ENCODE results near the gene HECW1. TPM values are rescaled to one million over a fixed set of nuclear protein-coding genes. Genes with fewer than 3 reads are reported as not detected.

HECW1 gene
- total and polyA plus RNA-seq, 2 of the 13 experiments (the other 11 are each of a cell fraction or from before 2014, with no cell fraction given), result not detected

- TF ChIP-seq ZBTB39 (CRISPR knock-in tag; IDR thresholded peaks at IDR 0.05) (no peak), ETV6 (CRISPR knock-in tag; conservative IDR thresholded peaks at IDR 0.05) (no peak), ARNTL (CRISPR knock-in tag; IDR thresholded peaks at IDR 0.05) (peak; percentile 33; the same call in 1 of the 2 replicates), ZSCAN20 (CRISPR knock-in tag; IDR thresholded peaks at IDR 0.05; ENCODE audit: borderline replicate concordance) (no peak), ZKSCAN1 (IDR thresholded peaks at IDR 0.05; ENCODE audit: low read length) (peak; percentile 85), HDAC1 (CRISPR knock-in tag; IDR thresholded peaks at IDR 0.05) (peak; percentile 37; the same call in 1 of the 2 replicates), SMAD1 (CRISPR knock-in tag; IDR thresholded peaks at IDR 0.05; ENCODE audit: borderline replicate concordance, low read depth) (no peak), IKZF5 (CRISPR knock-in tag; IDR thresholded peaks at IDR 0.05) (0 out of 2 replicates have a peak, but pooled peaks have one; percentile 33), BHLHE40 (IDR thresholded peaks at IDR 0.05; ENCODE audit: low read length) (0 out of 2 replicates have a peak, but pooled peaks have one; percentile 29), GATAD2A (CRISPR knock-in tag; IDR thresholded peaks at IDR 0.05) (0 out of 2 replicates have a peak, but pooled peaks have one; percentile 19), MED1 (CRISPR knock-in tag; IDR thresholded peaks at IDR 0.05) (0 out of 2 replicates have a peak, but pooled peaks have one; percentile 16), ARID5B (CRISPR knock-in tag; IDR thresholded peaks at IDR 0.05) (peak; percentile 38; the same call in 1 of the 2 replicates), PITX1 (CRISPR knock-in tag; IDR thresholded peaks at IDR 0.05) (peak; percentile 44; the same call in 1 of the 2 replicates), PHB2 (IDR thresholded peaks at IDR 0.05; ENCODE audit: partially characterized antibody) (no peak), ARID4A (CRISPR knock-in tag; IDR thresholded peaks at IDR 0.05; ENCODE audit: borderline replicate concordance) (no peak)
- TF ChIP-seq, protein P1, sequence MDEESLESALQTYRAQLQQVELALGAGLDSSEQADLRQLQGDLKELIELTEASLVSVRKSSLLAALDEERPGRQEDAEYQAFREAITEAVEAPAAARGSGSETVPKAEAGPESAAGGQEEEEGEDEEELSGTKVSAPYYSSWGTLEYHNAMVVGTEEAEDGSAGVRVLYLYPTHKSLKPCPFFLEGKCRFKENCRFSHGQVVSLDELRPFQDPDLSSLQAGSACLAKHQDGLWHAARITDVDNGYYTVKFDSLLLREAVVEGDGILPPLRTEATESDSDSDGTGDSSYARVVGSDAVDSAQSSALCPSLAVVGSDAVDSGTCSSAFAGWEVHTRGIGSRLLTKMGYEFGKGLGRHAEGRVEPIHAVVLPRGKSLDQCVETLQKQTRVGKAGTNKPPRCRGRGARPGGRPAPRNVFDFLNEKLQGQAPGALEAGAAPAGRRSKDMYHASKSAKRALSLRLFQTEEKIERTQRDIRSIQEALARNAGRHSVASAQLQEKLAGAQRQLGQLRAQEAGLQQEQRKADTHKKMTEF (CRISPR knock-in tag; IDR thresholded peaks at IDR 0.05), result 0 out of 2 replicates have a peak, but pooled peaks have one; percentile 24
These were observed 326.5 kb downstream of the HECW1 start (continued) for GRCh38 chr7:43438897-43439479.

Measured in HepG2 (cell line).